ENCODE measurements around the gene DPP3.
"Not testable (repeated sequence)": the region's sequence is repeated elsewhere in the genome, so short reads cannot be mapped to it uniquely, and the experiment has no call there.

The DPP3 gene

DNA sequence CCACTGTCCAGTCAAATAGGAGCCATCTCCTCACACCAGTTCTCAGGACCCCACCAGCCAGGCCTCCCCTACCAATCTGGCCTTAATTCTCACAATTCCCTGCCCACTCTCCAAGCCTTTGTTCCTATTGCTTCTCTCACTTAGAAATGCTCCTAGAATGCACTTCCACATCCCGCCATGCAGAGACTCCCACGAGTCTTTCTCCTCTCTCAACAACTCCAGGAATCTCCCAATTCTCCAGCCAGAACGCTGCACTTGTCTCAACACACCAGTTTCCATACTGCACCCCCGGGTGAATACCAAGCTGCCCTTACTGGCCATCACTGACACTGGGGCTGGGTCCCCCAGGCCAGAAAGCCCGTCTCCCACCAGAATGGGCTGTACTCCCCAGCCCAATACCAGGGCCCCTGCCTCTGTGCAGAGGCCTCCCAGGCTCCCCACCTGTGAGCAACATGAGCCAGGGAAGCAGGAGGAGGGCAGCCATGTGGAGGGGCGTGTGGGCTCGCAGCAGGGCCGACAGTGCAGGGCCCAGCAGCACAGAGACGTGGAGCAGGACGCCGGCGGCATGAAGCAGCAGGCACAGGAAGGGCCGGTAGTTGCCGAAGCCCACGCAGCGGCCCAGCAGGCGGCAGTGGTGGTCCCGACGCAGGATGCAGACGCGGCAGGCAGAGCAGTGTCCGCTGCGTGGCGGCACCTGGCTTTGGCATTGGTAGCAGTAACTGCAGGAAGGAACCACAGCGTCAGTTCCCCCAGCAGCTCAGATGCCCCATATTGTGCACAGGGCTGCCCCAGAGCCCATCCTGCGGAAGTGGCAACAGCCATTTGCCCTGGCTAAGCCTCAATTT is 63.3 kb downstream of the DPP3 start:
- Histone ChIP-seq H3K9ac (ENCODE audit: low read depth, low read length) (peak overlapping the region; percentile 26), H3K4me3 (ENCODE audit: low read depth, low read length) (peak overlapping the region; percentile 6)

DNA sequence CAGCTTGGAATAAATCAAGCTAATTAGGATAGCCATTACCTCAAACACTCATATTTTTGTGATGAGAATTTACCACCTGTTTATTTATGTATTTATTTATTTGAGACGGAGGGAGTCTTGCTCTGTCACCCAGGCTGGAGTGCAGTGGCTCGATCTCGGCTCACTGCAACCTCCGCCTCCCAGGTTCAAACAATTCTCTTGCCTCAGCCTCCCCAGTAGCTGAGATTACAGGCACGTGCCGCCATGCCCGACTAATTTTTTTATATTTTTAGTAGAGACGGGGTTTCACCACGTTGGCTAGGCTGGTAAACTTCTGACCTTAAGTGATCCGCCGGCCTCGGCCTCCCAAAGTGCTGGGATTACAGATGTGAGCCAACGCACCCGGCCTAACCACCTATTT is 64.7 kb downstream of the DPP3 start:
- H3K9me3 ChIP-seq (ENCODE audit: control insufficient read depth, insufficient read depth, low read length); H3K9ac ChIP-seq (ENCODE audit: low read depth, low read length); H3K27me3 ChIP-seq (ENCODE audit: control insufficient read depth, insufficient read depth, low read length); H3K4me1 ChIP-seq (ENCODE audit: control insufficient read depth, insufficient read depth, low read length); H3K36me3 ChIP-seq (ENCODE audit: control insufficient read depth, insufficient read depth, low read length): not testable (repeated sequence)
- H3K4me3 ChIP-seq (ENCODE audit: low read depth, low read length) = peak overlapping the region; percentile 77

More for the DNA sequence above, 63.3 kb downstream of the DPP3 start:
- H3K36me3 ChIP-seq (ENCODE audit: control insufficient read depth, insufficient read depth, low read length) = peaks cover 7% of the 10 kb centered on the region
- no peaks in the 10 kb centered on the region for H3K9me3 ChIP-seq (ENCODE audit: control insufficient read depth, insufficient read depth, low read length)
- H3K27me3 ChIP-seq (ENCODE audit: control insufficient read depth, insufficient read depth, low read length) = no peaks in the 10 kb centered on the region
- peaks cover 5% of the 10 kb centered on the region for H3K4me1 ChIP-seq (ENCODE audit: control insufficient read depth, insufficient read depth, low read length)

- Histone ChIP-seq H3K27me3 (ENCODE audit: control insufficient read depth, insufficient read depth, low read length) (no peaks in the 10 kb centered on the region), H3K4me3 (ENCODE audit: low read depth, low read length) (peak within 1 kb of the TSS; percentile 77), H3K9ac (ENCODE audit: low read depth, low read length) (peak within 1 kb of the TSS; percentile 79), H3K9me3 (ENCODE audit: control insufficient read depth, insufficient read depth, low read length) (no peaks in the 10 kb centered on the region), H3K4me1 (ENCODE audit: control insufficient read depth, insufficient read depth, low read length) (peaks cover 3% of the 10 kb centered on the region), H3K36me3 (ENCODE audit: control insufficient read depth, insufficient read depth, low read length) (peaks cover 7% of the 10 kb centered on the region)
These were observed 65.6 kb downstream of the DPP3 start, which contains the start of gene ZDHHC24 for GRCh38 chr11:66545701-66546367. TSS of gene ZDHHC24 (minus strand) at chr11:66546048. CDS start at chr11:66546003, 45 bp downstream.

GRCh38 chr11:66546368-66546965 is 66.2 kb downstream of the DPP3 start, which contains the start of gene ACTN3:
TSS of gene ACTN3 (plus strand) at chr11:66546903. CDS start at chr11:66546938, 35 bp downstream.
- peaks cover 3% of the 10 kb centered on the region for H3K4me1 ChIP-seq (ENCODE audit: control insufficient read depth, insufficient read depth, low read length)
- H3K4me3 ChIP-seq (ENCODE audit: low read depth, low read length) = peak within 1 kb of the TSS; percentile 77
- H3K9me3 ChIP-seq (ENCODE audit: control insufficient read depth, insufficient read depth, low read length) = no peaks in the 10 kb centered on the region
- no peaks in the 10 kb centered on the region for H3K27me3 ChIP-seq (ENCODE audit: control insufficient read depth, insufficient read depth, low read length)
- peaks cover 7% of the 10 kb centered on the region for H3K36me3 ChIP-seq (ENCODE audit: control insufficient read depth, insufficient read depth, low read length)
- H3K9ac ChIP-seq (ENCODE audit: low read depth, low read length) = peak within 1 kb of the TSS; percentile 79

DNA sequence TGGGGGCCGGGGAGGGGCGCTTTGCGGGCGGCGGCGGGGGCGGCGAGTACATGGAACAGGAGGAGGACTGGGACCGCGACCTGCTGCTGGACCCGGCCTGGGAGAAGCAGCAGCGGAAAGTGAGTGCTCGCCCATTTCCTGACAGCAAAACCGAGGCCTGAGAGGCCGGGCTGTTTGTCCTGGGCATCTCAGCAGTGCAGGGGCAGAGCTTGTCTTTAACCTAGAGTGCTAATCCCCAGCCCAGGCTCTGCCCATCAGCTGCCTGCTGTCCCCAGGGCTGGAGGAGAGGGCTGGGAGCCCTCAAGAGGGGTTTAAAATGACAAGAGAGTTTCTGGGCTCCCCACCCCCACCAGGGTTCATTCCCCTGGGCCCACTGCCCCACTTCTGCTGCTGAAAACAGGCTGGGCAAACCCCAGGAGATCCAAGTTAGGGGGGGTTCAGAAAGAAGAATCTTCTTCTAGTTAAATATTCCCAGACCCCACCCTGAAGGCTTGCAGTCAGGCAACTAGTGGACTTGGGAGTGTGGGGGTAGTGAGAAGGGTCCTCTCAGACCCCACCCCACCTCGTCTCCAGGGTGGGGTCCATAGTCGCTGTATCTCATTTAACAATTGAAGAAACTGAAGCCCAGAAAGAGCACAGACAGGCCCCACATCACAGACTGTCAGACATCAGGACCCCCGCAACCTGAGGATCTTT is 66.9 kb downstream of the DPP3 start:
- no peak overlapping the region for H3K9ac ChIP-seq (ENCODE audit: low read depth, low read length)
- no peaks in the 10 kb centered on the region for H3K9me3 ChIP-seq (ENCODE audit: control insufficient read depth, insufficient read depth, low read length)
- H3K4me1 ChIP-seq (ENCODE audit: control insufficient read depth, insufficient read depth, low read length) = peaks cover 3% of the 10 kb centered on the region
- H3K4me3 ChIP-seq (ENCODE audit: low read depth, low read length) = peak overlapping the region; percentile 77
- H3K27me3 ChIP-seq (ENCODE audit: control insufficient read depth, insufficient read depth, low read length) = no peaks in the 10 kb centered on the region
- peaks cover 2% of the 10 kb centered on the region for H3K36me3 ChIP-seq (ENCODE audit: control insufficient read depth, insufficient read depth, low read length)

DNA sequence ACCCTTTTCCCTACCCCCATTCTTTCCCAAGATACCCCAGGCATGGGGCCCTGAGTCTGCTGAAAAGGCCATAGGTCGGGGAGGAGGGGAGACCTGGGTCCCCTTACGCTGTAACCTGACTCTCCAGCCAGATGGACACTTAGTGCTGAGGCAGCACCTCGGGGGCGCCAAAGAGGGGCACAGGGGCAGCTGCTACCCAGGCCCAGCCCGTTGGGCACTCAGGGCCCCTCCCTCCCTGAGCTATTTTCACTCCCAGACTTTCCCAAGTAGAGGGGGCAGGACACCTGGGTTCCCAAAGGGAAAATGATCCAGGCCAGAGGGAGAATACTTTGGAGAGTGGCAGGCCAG is 67.4 kb downstream of the DPP3 start:
- Histone ChIP-seq H3K9ac (ENCODE audit: low read depth, low read length) (peak overlapping the region; percentile 37), H3K4me3 (ENCODE audit: low read depth, low read length) (peak overlapping the region; percentile 77), H3K4me1 (ENCODE audit: control insufficient read depth, insufficient read depth, low read length) (peaks cover 3% of the 10 kb centered on the region), H3K9me3 (ENCODE audit: control insufficient read depth, insufficient read depth, low read length) (no peaks in the 10 kb centered on the region), H3K36me3 (ENCODE audit: control insufficient read depth, insufficient read depth, low read length) (no peaks in the 10 kb centered on the region), H3K27me3 (ENCODE audit: control insufficient read depth, insufficient read depth, low read length) (no peaks in the 10 kb centered on the region)

GRCh38 chr11:66548041-66548440 is 67.8 kb downstream of the DPP3 start:
- no peaks in the 10 kb centered on the region for H3K36me3 ChIP-seq (ENCODE audit: control insufficient read depth, insufficient read depth, low read length)
- H3K27me3 ChIP-seq (ENCODE audit: control insufficient read depth, insufficient read depth, low read length) = no peaks in the 10 kb centered on the region
- H3K9ac ChIP-seq (ENCODE audit: low read depth, low read length) = peak overlapping the region; percentile 37
- H3K9me3 ChIP-seq (ENCODE audit: control insufficient read depth, insufficient read depth, low read length) = no peaks in the 10 kb centered on the region
- peaks cover 3% of the 10 kb centered on the region for H3K4me1 ChIP-seq (ENCODE audit: control insufficient read depth, insufficient read depth, low read length)
- H3K4me3 ChIP-seq (ENCODE audit: low read depth, low read length) = peak overlapping the region; percentile 77

GRCh38 chr11:66548774-66549630 is 68.8 kb downstream of the DPP3 start:
- H3K9ac ChIP-seq (ENCODE audit: low read depth, low read length) = no peak overlapping the region
- no peaks in the 10 kb centered on the region for H3K9me3 ChIP-seq (ENCODE audit: control insufficient read depth, insufficient read depth, low read length)
- no peaks in the 10 kb centered on the region for H3K27me3 ChIP-seq (ENCODE audit: control insufficient read depth, insufficient read depth, low read length)
- peaks cover 3% of the 10 kb centered on the region for H3K36me3 ChIP-seq (ENCODE audit: control insufficient read depth, insufficient read depth, low read length)
- no peak overlapping the region for H3K4me3 ChIP-seq (ENCODE audit: low read depth, low read length)
- H3K4me1 ChIP-seq (ENCODE audit: control insufficient read depth, insufficient read depth, low read length) = peaks cover 2% of the 10 kb centered on the region

DNA sequence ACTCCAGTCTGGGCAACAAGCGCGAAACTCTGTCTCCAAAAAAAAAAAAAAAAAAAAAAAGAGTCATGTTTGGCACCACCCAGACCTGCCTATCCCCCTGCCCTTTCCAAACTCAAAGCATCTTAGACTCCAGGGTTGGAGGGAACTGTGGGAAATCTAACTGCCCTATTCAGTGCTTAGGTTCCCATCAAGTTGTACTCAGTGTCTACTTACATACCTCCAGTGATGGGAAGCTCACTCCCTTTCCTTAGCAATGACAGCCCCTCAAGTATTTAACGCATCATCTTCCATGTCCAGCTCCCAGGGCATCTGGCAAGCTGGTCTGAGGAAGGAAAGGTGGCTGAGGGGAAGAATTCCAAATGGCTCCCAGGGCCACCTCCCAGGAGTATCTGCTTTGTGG is 69.5 kb downstream of the DPP3 start:
- Histone ChIP-seq H3K36me3 (ENCODE audit: control insufficient read depth, insufficient read depth, low read length) (peaks cover 6% of the 10 kb centered on the region), H3K4me1 (ENCODE audit: control insufficient read depth, insufficient read depth, low read length) (no peaks in the 10 kb centered on the region), H3K9ac (ENCODE audit: low read depth, low read length) (no peak overlapping the region), H3K4me3 (ENCODE audit: low read depth, low read length) (no peak overlapping the region), H3K9me3 (ENCODE audit: control insufficient read depth, insufficient read depth, low read length) (no peaks in the 10 kb centered on the region), H3K27me3 (ENCODE audit: control insufficient read depth, insufficient read depth, low read length) (no peaks in the 10 kb centered on the region)

DNA sequence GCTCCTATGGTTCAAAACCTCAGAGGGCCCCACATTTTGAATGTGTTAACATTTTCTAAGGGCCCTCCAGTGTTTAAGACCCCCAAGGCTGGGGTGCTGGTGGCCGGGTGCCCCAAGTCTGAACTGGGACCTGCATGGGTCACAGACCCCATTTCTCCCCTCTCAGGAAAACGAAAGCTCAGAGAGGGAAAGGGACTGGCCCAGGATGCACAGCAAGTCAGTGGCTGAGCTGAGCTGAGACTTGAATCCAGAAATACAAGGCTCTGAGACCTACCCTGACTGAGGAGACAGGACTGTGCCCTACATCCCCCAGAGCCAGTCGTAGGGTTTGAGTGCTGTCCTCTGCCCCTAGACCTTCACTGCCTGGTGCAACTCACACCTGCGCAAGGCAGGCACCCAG is 70.7 kb downstream of the DPP3 start:
- Histone ChIP-seq H3K4me3 (ENCODE audit: low read depth, low read length) (no peak overlapping the region), H3K36me3 (ENCODE audit: control insufficient read depth, insufficient read depth, low read length) (peaks cover 15% of the 10 kb centered on the region), H3K4me1 (ENCODE audit: control insufficient read depth, insufficient read depth, low read length) (no peaks in the 10 kb centered on the region), H3K27me3 (ENCODE audit: control insufficient read depth, insufficient read depth, low read length) (no peaks in the 10 kb centered on the region), H3K9ac (ENCODE audit: low read depth, low read length) (no peak overlapping the region), H3K9me3 (ENCODE audit: control insufficient read depth, insufficient read depth, low read length) (no peaks in the 10 kb centered on the region)

DNA sequence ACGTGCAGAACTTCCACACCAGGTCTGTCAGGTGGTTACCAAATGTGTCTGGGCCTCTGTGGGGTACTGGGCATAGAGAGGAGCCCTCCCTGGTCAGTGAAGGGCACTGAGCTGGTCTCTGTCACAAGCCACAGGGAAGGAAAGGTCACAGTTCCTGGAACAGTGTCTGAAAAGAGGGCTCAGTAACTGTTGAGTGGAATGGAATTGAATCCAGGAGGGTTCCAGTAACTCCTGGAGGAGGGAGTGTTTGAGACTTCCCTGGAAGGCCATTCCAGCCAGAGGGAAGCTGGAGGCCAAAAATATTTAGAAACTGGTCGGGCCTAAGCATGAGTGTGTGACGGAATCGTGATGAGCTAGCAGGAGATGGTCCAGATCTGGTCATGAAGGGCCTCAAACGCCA is 74.4 kb downstream of the DPP3 start:
- peaks cover 29% of the 10 kb centered on the region for H3K36me3 ChIP-seq (ENCODE audit: control insufficient read depth, insufficient read depth, low read length)
- H3K9ac ChIP-seq (ENCODE audit: low read depth, low read length) = no peak overlapping the region
- no peak overlapping the region for H3K4me3 ChIP-seq (ENCODE audit: low read depth, low read length)
- no peaks in the 10 kb centered on the region for H3K27me3 ChIP-seq (ENCODE audit: control insufficient read depth, insufficient read depth, low read length)
- no peaks in the 10 kb centered on the region for H3K4me1 ChIP-seq (ENCODE audit: control insufficient read depth, insufficient read depth, low read length)
- no peaks in the 10 kb centered on the region for H3K9me3 ChIP-seq (ENCODE audit: control insufficient read depth, insufficient read depth, low read length)
